GM18907 (cell line): Measurements from ENCODE around the gene DDX3X.
"Not testable (repeated sequence)": the region's sequence is repeated elsewhere in the genome, so short reads cannot be mapped to it uniquely, and the experiment has no call there.

Source experiments
- ATAC-seq: cut with Tn5 transposase; IDR thresholded peaks from one replicate; pipeline ENCODE4 v1.9.1; 2021; ENCODE audit warnings: mild to moderate bottlenecking, moderate library complexity; ENCODE audit not compliant: unreplicated experiment

Gene DDX3X

GRCh38 chrX:41369152-41369551 lies 35.2 kb downstream of the DDX3X start:
- no peak for ATAC-seq

GRCh38 chrX:41371575-41371974 lies 37.6 kb downstream of the DDX3X start:
- not testable (repeated sequence) for ATAC-seq

GRCh38 chrX:41373989-41374606 lies 40.1 kb downstream of the DDX3X start:
- ATAC-seq = no peak

- ATAC-seq = no peak
Measured at GRCh38 chrX:41377624-41378023, 43.7 kb downstream of the DDX3X start.

GRCh38 chrX:41381685-41382084 lies 47.7 kb downstream of the DDX3X start:
- ATAC-seq = no peak

- ATAC-seq = no peak
Measured at GRCh38 chrX:41382714-41383645, 49.0 kb downstream of the DDX3X start.

- no peak for ATAC-seq
Measured at GRCh38 chrX:41384051-41384705, 50.2 kb downstream of the DDX3X start.

GRCh38 chrX:41386222-41386990 lies 52.4 kb downstream of the DDX3X start:
- ATAC-seq = no peak

- no peak for ATAC-seq
Measured at GRCh38 chrX:41388543-41388942, 54.6 kb downstream of the DDX3X start.

- no peak for ATAC-seq
Measured at GRCh38 chrX:41389311-41389888, 55.4 kb downstream of the DDX3X start.

GRCh38 chrX:41390576-41390975 lies 56.6 kb downstream of the DDX3X start:
- not testable (repeated sequence) for ATAC-seq

GRCh38 chrX:41391606-41392005 lies 57.6 kb downstream of the DDX3X start:
- no peak for ATAC-seq

GRCh38 chrX:41394293-41394692 lies 60.3 kb downstream of the DDX3X start:
- no peak for ATAC-seq

- no peak for ATAC-seq
Measured at GRCh38 chrX:41397219-41397618, 63.3 kb downstream of the DDX3X start.

GRCh38 chrX:41397768-41398167 lies 63.8 kb downstream of the DDX3X start:
- no peak for ATAC-seq

GRCh38 chrX:41402556-41402955 lies 68.6 kb downstream of the DDX3X start:
- not testable (repeated sequence) for ATAC-seq

GRCh38 chrX:41405551-41405950 lies 71.6 kb downstream of the DDX3X start:
- no peak for ATAC-seq

GRCh38 chrX:41406201-41406600 lies 72.2 kb downstream of the DDX3X start:
- ATAC-seq = no peak

GRCh38 chrX:41407816-41408215 lies 73.9 kb downstream of the DDX3X start:
- no peak for ATAC-seq

GRCh38 chrX:41408576-41408975 lies 74.6 kb downstream of the DDX3X start:
- ATAC-seq = no peak

- no peak for ATAC-seq
Measured at GRCh38 chrX:41409006-41409405, 75.0 kb downstream of the DDX3X start.
